Prostate gland (tissue), 2 donors: ENCODE results near the gene EDAR. TPM values are rescaled to one million over a fixed set of nuclear protein-coding genes. Genes with fewer than 3 reads are reported as not detected.

Experiments used
- DNase-seq: peaks from one replicate; pipeline ENCODE4 v3.0.0-alpha.2; 2019; ENCODE audit warnings: low spot score
- H3K27ac ChIP-seq, 2 donors: fragments of 200-600 bp; sonication (generic); 2 replicates each; pipeline ENCODE4 v1.5.1; 2017 to 2019
- H3K27me3 ChIP-seq: fragments of 200-600 bp; sonication (generic); replicated peaks from 2 replicates; pipeline ENCODE4 v1.5.1; 2019; ENCODE audit not compliant: insufficient read depth
- H3K36me3 ChIP-seq, 2 donors: fragments of 200-600 bp; sonication (generic); 1 replicate in 1 of 2; 2 replicates in 1 of 2; pipeline versions ENCODE4 v1.5.1 to v1.8.1; 2017 to 2019
- H3K4me1 ChIP-seq: fragments of 200-600 bp; sonication (generic); replicated peaks from 2 replicates; pipeline ENCODE4 v1.5.1; 2019
- H3K4me3 ChIP-seq, 2 donors: fragments of 200-600 bp; sonication (generic); 2 replicates each; pipeline ENCODE4 v1.5.1; 2017 to 2019
- H3K9me3 ChIP-seq: fragments of 200-600 bp; sonication (generic); 2 replicates; pipeline ENCODE4 v1.5.1; 2017
- POLR2A ChIP-seq: fragments of 450-650 bp; IDR thresholded peaks from one replicate; pipeline ENCODE4 v1.6.1; 2016; ENCODE audit warnings: antibody characterized with exemption, mild to moderate bottlenecking
- POLR2AphosphoS5 ChIP-seq: sonication (generic); formaldehyde crosslinking; IDR thresholded peaks from one replicate; pipeline ENCODE4 v1.6.1; 2017; ENCODE audit warnings: antibody characterized with exemption
- WGBS: methylation state at CpG from one replicate; pipeline ENCODE4 v1.1.5; 2018; 5-methylcytosine and 5-hydroxymethylcytosine counted together
- intact Hi-C: fragments of 100-400 bp; cut with DNase I; formaldehyde crosslinking; loops from one replicate; pipeline ENCODE4 v1.14.2; 2022
- total RNA-seq, 2 donors: library from RNA; depleted of rRNA; stranded (reverse); fragments of >200 nt; gene quantifications; one replicate each; pipeline ENCODE4 v1.1.0, GENCODE V29; 2016
- TF ChIP-seq, protein P1 (sequence below), 4 experiments: fragments of 200-600 bp in 2 of 4; fragments of 450-650 bp in 2 of 4; sonication (generic) in 2 of 4; IDR thresholded peaks; 1 replicate in 3 of 4; 2 replicates in 1 of 4; pipeline ENCODE4 v1.5.1; 2016 to 2019; ENCODE audit warnings: antibody characterized with exemption in 4 of 4, mild to moderate bottlenecking in 2 of 4, moderate library complexity in 2 of 4

The EDAR gene
- total RNA-seq, 2 donors from 2014 or later: 0.46 to 0.68 TPM

DNA sequence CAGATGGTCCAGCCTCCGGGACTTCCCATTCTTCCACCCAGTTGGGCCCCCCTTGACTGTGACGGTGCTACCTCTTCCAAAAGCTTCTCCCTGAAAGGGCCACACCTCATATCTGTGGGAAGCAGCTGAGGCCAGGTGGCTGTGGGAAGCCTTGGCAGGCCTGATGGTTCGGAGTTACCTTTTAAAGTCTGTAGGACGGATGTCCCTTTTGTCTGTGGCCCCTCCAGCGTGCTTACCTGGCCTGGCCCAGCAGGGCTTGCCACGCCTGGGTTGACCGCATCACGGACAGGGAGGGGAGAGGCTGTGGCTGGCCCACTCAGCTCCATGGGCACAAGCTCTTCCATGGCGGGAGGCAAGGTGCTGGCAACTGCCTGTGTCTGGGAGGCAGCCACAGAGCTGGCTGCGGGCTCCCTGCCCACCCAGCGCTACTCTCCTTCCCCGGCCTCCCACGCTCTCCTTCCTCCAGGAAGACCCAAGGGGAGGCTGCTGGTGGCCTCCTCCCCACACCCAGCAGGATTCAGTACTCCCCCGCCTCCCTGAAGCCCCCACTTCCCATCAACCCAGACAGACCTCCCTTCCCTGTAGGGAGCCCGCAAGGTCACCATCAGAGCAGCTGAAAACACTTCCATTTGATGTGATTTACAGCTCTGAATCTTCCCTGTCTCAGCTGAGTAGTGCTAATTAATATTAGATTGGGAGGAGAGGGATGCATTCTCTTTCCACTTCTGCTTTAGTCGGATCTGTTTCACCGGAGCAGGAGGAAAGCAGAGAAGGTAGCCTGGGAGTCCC is 52.8 kb downstream of the EDAR start:
- DNase-seq: no peak
- Histone ChIP-seq H3K36me3 (no peaks in the 10 kb centered on the region), H3K27me3 (no peaks in the 10 kb centered on the region), H3K27ac (no peak overlapping the region), H3K4me1 (no peaks in the 10 kb centered on the region), H3K4me3 (no peak overlapping the region), H3K9me3 (no peaks in the 10 kb centered on the region)
- TF ChIP-seq, protein P1, sequence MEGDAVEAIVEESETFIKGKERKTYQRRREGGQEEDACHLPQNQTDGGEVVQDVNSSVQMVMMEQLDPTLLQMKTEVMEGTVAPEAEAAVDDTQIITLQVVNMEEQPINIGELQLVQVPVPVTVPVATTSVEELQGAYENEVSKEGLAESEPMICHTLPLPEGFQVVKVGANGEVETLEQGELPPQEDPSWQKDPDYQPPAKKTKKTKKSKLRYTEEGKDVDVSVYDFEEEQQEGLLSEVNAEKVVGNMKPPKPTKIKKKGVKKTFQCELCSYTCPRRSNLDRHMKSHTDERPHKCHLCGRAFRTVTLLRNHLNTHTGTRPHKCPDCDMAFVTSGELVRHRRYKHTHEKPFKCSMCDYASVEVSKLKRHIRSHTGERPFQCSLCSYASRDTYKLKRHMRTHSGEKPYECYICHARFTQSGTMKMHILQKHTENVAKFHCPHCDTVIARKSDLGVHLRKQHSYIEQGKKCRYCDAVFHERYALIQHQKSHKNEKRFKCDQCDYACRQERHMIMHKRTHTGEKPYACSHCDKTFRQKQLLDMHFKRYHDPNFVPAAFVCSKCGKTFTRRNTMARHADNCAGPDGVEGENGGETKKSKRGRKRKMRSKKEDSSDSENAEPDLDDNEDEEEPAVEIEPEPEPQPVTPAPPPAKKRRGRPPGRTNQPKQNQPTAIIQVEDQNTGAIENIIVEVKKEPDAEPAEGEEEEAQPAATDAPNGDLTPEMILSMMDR (IDR thresholded peaks at IDR 0.05): no peak
- no peak for TF ChIP-seq POLR2A
- TF ChIP-seq POLR2AphosphoS5: no peak
- WGBS: 79% methylated on average over 16 of the region's 17 CpGs
- intact Hi-C loops: no loop called here

GRCh38 chr2:108935271-108935741 is 53.7 kb downstream of the EDAR start:
- H3K27ac ChIP-seq: no peak overlapping the region
- H3K27me3 ChIP-seq: no peaks in the 10 kb centered on the region
- H3K4me1 ChIP-seq: no peaks in the 10 kb centered on the region

DNA sequence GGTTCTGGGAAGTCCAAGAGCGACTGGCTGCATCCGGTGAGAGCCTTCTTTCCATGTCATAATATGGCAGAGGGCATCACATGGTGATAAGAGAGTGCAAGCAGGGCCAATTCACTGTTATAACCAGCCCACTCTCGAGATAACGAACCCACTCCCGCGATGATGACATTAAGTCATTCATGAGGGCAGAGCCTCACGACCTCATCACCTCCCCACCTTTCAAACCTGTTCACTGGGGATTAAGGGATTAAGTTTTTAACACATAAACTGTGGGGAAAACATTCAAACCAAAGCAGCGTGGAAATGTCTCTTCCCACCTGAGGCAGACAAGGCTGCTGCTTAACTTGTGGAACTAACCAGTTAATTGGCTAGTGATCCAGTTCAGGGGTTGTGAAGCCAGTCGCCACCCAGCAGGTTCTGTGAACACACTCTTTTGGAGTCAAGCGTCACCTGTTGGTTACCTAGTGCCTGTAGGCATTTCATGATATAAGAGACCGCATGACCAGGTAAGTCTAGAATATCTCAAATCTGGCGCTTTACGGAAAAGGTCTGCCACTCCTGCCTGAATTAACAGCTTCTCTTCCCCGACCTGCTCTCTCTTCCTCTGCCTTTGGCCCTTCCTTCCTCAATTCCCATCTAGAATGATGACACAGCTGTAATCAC is 54.3 kb downstream of the EDAR start:
- WGBS: 79% methylated on average over 14 of the region's 14 CpGs
- no peak overlapping the region for H3K27ac ChIP-seq
- H3K36me3 ChIP-seq: no peaks in the 10 kb centered on the region
- TF ChIP-seq, protein P1 (IDR thresholded peaks at IDR 0.05): no peak
- TF ChIP-seq POLR2A (no peak), POLR2AphosphoS5 (no peak)
- no peak for DNase-seq
- H3K4me1 ChIP-seq: no peaks in the 10 kb centered on the region
- H3K9me3 ChIP-seq: no peaks in the 10 kb centered on the region
- H3K4me3 ChIP-seq: no peak overlapping the region
- no peaks in the 10 kb centered on the region for H3K27me3 ChIP-seq
- intact Hi-C loops: no loop called here

More at GRCh38 chr2:108935271-108935741, 53.7 kb downstream of the EDAR start:
- 59% methylated on average over 5 of the region's 5 CpGs for WGBS
- H3K4me3 ChIP-seq: no peak overlapping the region
- intact Hi-C loops: no loop called here
- DNase-seq: no peak
- no peaks in the 10 kb centered on the region for H3K36me3 ChIP-seq
- no peaks in the 10 kb centered on the region for H3K9me3 ChIP-seq
- TF ChIP-seq POLR2AphosphoS5 (no peak), POLR2A (no peak)
- TF ChIP-seq, protein P1 (IDR thresholded peaks at IDR 0.05): no peak

- H3K27me3 ChIP-seq: no peaks in the 10 kb centered on the region
- no peaks in the 10 kb centered on the region for H3K9me3 ChIP-seq
- TF ChIP-seq, protein P1 (IDR thresholded peaks at IDR 0.05): no peak
- TF ChIP-seq POLR2A (no peak), POLR2AphosphoS5 (no peak)
- no peaks in the 10 kb centered on the region for H3K4me1 ChIP-seq
- intact Hi-C loops: no loop called here
- DNase-seq: no peak
- H3K36me3 ChIP-seq: no peaks in the 10 kb centered on the region
- H3K27ac ChIP-seq: no peak overlapping the region
- H3K4me3 ChIP-seq: no peak overlapping the region
- 68% methylated on average over 7 of the region's 7 CpGs for WGBS
These were observed 54.9 kb downstream of the EDAR start for GRCh38 chr2:108934151-108934550.
